A673 (cell line): ENCODE results near the gene GSTO2.

Source experiments
- CTCF ChIP-seq: fragments of 300-800, 200-600 bp; sonication (generic); conservative IDR thresholded peaks from 2 replicates; pipeline ENCODE4 v1.5.1; 2017; ENCODE audit warnings: low read depth, mild to moderate bottlenecking, antibody characterized with exemption, low read length, moderate library complexity, mixed read lengths
- EZH2 ChIP-seq: fragments of 200-600 bp; sonication (generic); IDR thresholded peaks from 2 replicates; pipeline ENCODE4 v1.6.1; 2017; ENCODE audit warnings: borderline replicate concordance, low read depth, mild to moderate bottlenecking, mixed read lengths, antibody characterized with exemption, low read length; ENCODE audit not compliant: poor library complexity, severe bottlenecking

- TF ChIP-seq CTCF (no peak), EZH2 (no peak)
These were observed 27.9 kb downstream of the GSTO2 start for GRCh38 chr10:104296687-104297436.
